GM23248 (cell line): Measurements from ENCODE around the gene FLOT2.

Experiments used
- EZH2 ChIP-seq: fragments of 200-600 bp; sonication (generic); IDR thresholded peaks from 2 replicates; pipeline ENCODE4 v1.6.1; 2018; ENCODE audit warnings: antibody characterized with exemption, mild to moderate bottlenecking; ENCODE audit not compliant: insufficient read depth, poor library complexity, severe bottlenecking
- EZH2phosphoT487 ChIP-seq: fragments of 200-600 bp; sonication (generic); IDR thresholded peaks from 2 replicates; pipeline ENCODE4 v1.6.1; 2018; ENCODE audit warnings: antibody characterized with exemption, moderate library complexity, mild to moderate bottlenecking, low read depth; ENCODE audit not compliant: insufficient read depth

- TF ChIP-seq EZH2phosphoT487 (no peak), EZH2 (no peak)
Observed at GRCh38 chr17:28885951-28886350, 11.6 kb downstream of the FLOT2 start.
